Loucy (cell line): Measurements from ENCODE around the gene GPATCH4.

ENCODE experiments used
- CTCF ChIP-seq: fragments of 200-600 bp; sonication (generic); conservative IDR thresholded peaks from 2 replicates; pipeline ENCODE4 v1.5.1; 2014; ENCODE audit warnings: mild to moderate bottlenecking, antibody characterized with exemption, low read length
- EZH2phosphoT487 ChIP-seq: fragments of 200-600 bp; IDR thresholded peaks from 2 replicates; pipeline ENCODE4 v1.6.1; 2018; ENCODE audit warnings: antibody characterized with exemption, mild to moderate bottlenecking, moderate library complexity, borderline replicate concordance

GRCh38 chr1:156644146-156644545, 42.9 kb upstream of the GPATCH4 start:
- no peak for TF ChIP-seq CTCF
- TF ChIP-seq EZH2phosphoT487, result no peak
